ENCODE results near the gene REP15.
"Not testable (repeated sequence)": the region's sequence is repeated elsewhere in the genome, so short reads cannot be mapped to it uniquely, and the experiment has no call there.

REP15 gene

DNA sequence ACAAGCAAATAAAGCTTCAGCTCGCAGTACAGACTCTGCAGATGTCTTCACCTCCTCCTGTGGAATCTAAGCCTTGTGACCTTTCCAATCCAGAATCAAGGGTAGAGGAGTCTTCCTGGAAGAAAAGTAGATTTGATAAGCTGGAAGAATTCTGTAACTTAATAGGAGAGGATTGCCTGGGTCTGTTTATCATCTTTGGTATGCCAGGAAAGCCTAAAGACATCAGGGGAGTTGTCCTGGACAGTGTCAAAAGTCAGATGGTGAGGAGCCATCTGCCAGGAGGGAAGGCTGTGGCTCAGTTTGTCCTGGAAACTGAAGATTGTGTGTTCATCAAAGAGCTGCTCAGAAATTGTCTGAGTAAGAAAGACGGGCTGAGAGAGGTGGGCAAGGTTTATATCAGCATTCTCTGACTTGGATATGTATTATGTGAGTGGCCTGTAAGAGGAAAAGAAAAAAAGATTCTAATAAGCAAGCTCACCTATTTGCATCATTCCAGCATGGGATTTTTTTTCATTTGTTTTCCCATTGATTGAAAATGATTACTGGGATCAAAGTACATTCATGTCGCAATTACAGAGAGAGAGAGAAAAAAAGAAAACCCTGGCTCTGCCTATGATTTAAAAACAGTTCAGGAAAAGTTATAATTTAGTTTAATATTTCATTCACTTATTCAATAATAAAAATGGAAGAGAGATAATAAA, 767 bp downstream of the REP15 start:
- no peak for DNase-seq (ENCODE audit: low read depth in 2 of 2)

DNA sequence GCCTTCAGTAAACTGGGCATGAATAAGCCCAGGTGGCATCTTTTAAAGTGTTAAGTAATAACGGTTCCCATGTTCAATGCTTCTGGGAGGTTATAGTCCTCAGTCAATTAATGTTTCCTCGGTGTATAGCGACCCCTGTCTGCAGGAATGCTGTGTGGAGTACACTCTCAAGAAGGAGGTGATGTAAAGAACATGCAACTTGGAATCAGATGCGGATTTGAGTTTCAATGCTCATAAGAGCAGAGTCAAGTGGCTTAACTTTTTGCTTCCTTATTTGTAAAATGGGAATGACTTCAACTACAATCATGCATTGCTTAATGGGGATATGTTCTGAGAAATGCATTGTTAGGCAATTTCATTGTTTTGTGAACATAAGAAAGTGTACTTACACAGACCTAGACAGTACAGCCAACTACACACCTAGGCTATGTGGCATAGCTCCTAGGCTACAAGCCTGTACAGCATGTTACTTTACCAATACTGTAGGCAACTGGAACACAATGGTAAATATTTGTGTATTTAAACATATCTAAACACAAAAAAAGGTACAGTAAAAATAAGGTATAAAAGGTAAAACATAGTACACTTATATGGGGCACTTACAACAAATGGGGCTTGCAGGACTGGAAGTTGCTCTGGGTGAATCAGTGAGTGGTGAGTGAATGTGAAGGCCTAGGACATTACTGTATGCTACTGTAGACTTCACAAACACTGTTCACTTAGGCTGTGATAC, 7.6 kb downstream of the REP15 start:
- DNase-seq (ENCODE audit: low read depth in 2 of 2): peak; percentile 27 to 42

DNA sequence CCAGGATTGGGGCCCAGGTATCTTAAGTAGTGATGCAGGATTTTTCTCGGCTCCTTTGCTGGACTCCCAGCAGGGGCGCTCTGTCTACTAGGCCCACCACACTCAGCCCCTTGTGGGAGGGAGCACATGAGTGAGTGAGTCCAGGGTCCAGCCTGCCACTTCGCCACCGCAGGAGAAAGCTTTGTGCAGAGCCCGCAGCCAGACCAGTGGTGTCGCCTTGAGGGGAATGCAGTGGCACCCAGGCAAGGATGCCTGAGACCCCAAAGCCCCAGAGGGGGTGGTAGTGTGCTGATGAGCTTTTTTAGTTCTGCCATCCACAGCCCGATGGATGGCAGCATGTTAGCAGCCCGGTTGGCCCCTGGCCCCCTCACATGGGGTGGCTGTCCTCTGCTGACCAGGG, 9.0 kb downstream of the REP15 start:
- no peak for DNase-seq (ENCODE audit: low read depth in 2 of 2)

DNA sequence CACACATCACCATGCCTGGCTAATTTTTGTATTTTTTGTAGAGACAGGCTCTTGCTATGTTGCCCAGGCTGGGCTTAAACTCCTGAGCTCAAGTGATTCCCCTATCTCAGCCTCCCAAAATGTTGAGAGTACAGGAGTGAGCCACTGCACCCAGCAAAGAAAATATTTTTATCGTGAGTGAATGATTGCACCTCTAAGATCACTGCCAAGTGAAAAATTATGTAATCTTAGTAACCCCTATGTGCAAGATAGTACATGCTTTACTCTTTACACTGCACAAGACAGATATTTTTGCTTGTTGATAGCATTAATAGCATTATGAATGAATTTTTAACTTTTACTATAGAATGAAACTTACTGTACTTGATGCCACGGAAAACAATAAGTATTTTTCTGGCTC, 11.0 kb downstream of the REP15 start:
- no peak for DNase-seq (ENCODE audit: low read depth in 2 of 2)

DNA sequence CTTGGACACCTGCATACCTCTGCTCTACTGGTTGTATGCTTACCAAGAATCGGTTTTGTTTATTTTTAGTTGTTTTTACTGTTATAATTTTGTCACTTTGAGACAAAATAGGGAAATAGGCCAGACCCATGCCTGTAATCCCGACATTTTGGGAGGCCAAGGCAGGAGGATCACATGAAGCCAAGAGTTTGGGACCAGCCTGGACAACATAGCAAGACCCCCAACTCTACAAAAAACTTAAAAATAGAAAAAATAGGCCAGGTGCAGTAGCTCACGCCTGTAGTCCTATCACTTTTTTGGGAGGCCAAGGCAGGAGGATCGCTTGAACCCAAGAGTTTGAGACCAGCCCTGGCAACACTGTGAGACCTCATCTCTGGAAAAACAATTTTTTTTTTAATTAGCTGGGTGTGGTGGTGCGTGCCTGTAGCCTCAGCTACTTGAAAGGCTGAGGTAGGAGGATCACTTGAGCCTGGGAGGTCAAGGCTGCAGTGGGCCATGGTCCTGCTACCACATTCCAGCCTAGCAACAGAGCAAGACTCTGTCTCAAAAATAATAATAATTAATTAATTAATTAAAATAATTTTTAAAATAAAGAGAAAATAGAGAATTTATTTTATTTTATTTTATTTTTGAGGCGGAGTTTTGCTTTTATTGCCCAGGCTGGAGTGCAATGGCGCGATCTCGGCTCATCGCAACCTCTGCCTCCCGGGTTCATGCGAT, 13.1 kb downstream of the REP15 start:
- DNase-seq (ENCODE audit: low read depth in 2 of 2): no peak

DNA sequence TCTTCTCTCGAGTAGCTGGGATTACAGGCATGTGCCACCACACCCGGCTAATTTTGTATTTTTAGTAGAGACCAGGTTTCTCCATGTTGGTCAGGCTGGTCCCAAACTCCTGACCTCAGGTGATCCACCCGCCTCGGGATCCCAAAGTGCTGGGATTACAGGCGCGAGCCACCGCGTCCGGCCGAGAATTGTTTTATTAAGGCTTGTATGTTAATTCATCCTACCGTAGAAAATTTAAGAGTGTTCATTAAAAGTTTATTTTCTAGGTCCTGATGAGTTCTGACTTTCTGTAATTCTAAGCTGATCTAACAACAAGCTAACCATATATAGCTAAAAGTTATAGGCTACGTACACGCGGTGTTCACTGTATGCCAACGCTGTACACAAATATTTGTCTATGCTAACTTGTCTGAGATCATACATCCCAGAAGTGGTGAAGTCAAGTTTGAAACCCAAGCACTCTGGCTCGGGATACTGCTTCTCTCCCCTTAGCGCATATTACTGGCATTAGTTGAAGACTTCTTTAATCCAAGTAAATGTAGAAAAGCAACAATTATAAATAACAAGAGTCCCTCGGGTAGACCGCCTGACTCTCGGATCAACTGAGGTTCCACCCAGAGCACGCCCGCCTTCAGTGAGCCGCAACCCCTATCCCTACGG, 13.8 kb downstream of the REP15 start:
- DNase-seq (ENCODE audit: low read depth in 2 of 2): no peak

DNA sequence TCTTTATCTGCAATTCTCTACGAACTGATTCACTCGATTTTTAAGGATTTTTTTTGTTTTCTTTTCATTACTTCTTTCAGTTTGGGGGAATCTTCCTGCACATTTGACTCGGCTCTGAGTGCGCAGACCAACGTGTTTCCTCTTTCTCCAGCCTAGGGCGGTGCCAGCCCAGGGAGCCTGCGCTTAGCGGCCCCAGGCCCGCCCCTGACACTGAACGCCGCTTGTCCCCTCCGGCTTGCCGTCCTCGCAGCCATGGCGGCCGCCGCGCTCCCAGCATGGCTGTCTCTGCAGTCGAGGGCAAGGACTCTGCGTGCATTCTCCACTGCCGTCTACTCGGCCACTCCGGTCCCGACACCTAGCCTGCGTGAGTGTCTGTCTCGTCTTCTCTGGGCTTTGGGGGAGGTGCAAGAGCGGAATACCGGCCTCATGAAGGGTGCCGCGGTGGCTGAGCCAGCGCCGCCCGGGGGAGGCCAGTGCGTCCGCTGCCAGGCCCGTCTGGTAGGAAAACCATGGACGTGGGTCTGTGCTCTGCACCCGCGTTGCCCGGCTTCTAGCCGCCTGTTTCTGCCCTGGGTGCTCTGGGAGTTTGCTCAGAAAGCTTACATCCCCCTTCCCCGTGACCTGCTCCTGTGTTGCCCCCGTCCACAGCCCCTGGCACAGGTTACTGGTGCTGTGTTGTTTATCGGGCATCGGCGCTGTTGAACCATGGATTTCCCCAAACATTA, 14.5 kb downstream of the REP15 start, which contains the start of gene MRPS35:
TSS of gene MRPS35 (plus strand) at position 241 of the 725 bp plus-strand sequence. CDS start at position 253, 12 bp downstream.
- peak; percentile 83 to 84 for DNase-seq (ENCODE audit: low read depth in 2 of 2)

DNA sequence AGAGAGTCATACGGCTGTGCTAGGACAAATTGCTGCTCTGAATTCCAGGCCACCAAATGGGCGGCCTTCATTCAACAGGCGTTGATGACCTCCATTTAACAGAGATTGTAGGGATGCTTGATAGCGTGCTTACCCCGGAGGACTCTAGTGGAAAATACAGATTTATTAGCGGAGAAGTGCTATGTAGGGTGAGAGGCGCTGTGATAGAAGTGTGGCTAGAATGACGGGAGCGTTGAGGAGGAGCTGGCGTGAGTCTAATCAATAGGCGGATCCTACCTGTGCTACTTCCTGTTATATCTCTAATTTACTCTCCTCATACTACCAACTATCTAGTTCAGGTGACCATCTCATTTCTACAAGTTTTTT, 15.1 kb downstream of the REP15 start:
- DNase-seq (ENCODE audit: low read depth in 2 of 2): no peak

DNA sequence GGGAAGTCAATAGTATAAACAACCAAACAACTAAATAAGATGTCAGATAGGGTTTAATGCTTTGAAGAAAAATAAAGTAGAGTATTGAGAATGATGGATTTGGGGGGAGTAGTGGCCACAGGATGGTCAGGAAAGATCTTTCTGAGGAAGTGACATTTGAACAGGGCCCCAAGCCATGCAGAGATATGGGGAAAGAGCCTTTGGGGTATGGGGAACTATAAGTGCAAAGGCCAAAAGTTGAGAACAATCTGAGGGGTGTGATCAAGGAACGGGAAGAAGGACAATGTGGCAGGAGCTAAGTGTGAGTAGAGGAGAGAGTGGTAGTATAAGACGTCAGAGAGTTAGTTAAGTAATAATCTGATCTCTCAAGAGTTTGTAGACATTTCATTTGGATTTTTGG, 15.7 kb downstream of the REP15 start:
- DNase-seq (ENCODE audit: low read depth in 2 of 2): no peak

DNA sequence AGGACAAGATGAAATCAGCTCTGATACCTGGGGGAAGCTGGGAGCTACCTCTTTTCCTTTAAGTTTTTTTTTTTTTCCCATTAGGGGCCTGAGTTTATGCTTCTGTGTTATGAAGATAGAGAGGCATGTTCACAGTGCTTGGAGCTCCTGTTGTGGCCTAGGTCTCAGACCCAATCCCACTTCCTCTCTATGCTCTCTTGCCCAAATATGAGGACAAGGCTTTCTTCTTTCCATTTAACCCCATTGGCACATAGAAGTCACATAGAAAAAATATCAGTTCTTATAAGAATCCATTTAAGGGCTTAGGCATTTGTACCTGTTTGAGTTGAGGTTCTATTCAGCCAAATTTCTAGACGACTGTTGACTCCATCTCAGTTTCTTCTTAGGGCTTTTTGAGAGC, 27.0 kb downstream of the REP15 start:
- DNase-seq (ENCODE audit: low read depth in 2 of 2): no peak

DNA sequence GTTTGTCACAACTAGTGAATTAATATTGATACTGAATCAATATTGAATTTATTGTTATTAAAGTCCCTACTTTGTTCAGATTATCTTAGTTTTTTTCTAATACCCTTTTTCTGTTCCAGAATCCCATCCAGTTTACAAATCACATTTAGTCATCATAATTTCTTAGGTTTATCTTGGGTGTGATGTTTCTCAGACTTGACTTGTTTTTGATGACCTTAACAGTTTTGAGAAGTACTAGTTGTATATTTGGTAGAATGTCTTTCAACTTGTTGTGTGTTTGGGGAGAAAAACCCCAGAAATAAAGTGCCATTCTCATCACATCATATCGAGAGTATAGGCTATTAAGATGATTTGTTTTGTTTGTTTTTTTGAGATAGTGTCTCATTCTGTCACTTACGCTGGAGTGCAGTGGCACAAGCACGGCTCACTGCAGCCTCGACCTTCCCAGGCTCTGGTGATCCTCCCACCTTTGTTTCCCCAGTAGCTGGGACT, 33.9 kb downstream of the REP15 start:
- no peak for DNase-seq (ENCODE audit: low read depth in 2 of 2)

DNA sequence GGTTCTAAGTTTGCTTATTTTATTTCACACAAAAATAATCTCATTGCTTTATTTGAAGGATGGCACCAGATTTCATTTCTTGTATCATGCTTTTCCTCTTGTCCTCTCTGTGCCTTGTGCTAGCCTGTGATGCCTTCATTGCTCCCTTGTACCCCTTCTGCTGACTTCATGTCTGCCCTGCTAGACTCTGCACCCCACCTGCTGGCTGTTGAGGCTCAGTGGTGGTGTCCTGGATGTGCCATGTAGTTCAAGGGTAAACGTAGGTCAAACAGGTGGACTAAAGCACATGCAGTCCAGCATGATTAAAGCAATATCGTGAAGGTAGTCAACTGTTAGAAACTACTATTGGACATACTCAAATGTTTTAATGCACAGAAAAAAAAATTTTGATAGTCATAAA, 36.0 kb downstream of the REP15 start:
- DNase-seq (ENCODE audit: low read depth in 2 of 2): no peak

DNA sequence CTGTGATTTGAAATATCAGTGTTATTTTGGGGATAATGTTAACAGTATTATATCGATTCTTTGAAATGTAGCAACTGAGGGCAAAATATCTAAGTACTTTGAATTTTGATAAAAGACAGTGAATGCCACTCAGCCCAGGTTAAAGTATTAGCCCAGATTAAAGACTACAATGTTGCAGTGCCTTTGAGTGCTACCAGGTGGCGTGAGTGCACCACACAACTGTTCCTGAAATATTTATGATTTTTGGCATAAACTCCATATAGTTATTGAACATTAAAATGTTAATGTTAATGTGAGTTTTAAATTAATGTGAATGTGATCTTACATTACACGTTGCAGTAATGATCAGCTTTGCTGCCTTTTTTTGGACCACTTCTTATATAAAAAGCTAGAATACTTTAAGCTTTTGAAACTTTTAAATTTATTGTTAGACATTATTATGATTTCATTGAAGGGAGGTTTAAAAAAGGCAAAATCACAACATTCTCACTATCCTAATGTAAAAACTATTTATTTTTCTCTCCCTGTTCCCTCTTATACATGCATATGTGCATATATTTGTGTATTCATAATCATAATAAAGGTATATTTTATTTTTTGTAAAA, 36.9 kb downstream of the REP15 start:
- DNase-seq (ENCODE audit: low read depth in 2 of 2): peak in 1 of 2 donors; percentile 6

DNA sequence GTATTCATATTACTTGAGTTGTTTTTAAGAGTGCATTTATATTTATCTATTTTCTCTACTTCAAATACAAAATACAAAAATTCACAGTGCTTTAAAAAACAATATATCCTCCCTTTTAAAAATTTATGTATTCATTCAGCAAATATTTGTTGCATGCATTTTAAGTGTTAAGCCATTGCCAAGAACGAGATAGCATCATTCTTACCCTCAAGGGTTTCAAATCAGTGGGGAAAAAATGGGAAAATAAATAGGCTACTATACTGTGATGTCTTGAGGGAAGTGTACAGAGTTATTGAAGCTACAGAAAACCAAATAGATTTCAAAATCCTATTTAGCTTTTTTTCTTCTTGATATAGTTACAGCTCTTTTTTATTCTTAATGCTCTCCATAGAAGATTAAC, 37.5 kb downstream of the REP15 start:
- no peak for DNase-seq (ENCODE audit: low read depth in 2 of 2)

DNA sequence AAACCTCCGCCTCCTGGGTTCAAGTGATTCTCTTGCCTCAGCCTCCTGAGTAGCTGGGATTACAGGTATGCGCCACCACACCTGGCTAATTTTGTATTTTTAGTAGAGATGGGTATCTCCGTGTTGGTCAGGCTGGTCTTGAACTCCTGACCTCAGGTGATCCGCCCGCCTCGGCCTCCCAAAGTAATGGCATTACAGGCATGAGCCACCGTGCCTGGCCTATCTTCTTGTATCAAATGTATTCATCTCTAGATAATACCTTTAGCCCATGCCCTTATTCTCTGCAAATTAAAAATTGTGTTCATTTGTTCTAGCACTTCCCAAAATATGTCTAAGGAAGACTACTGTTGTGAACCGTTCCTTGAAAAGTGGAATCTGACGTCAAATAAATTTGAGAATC, 38.1 kb downstream of the REP15 start:
- not testable (repeated sequence) for DNase-seq (ENCODE audit: low read depth in 2 of 2)

DNA sequence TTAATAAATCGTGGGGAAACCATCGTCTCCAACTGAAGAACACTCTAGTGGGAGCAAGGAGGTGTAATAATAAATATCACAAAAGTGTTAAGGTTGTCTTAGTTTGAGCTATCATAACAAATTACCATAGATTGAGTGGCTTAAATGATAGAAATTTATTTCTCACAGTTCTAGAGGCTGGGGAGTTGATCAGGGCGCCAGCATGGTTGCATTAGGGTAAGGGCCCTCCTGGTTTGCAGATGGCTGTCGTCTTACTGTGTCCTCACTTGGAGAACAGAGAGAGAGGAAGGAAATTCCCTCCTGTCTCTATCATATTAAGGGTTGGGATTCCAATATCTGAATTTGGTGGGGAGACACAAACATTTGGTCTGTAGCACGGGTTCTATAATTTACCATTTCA, 47.4 kb downstream of the REP15 start:
- no peak for DNase-seq (ENCODE audit: low read depth in 2 of 2)

DNA sequence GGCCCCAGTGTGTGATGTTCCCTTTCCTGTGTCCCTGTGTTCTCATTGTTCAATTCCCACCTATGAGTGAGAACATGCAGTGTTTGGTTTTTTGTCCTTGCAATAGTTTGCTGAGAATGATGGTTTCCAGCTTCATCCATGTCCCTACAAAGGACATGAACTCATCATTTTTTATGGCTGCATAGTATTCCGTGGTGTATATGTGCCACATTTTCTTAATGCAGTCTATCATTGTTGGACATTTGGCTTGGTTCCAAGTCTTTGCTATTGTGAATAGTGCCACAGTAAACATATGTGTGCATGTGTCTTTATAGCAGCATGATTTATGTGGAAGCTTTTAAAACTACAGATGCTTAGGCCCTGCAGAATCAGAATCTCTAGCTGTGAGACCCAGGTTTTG, 49.5 kb downstream of the REP15 start:
- not testable (repeated sequence) for DNase-seq (ENCODE audit: low read depth in 2 of 2)

Data from stimulated activated CD8-positive, alpha-beta memory T cell treated with anti-CD3 and anti-CD28 coated beads, Interleukin-2, amount 100 ng/mL, for 48 hours (primary cell).